Measurements from ENCODE around the gene ANKRD42.
A peak's percentile ranks its signal among the peaks of the same experiment; 100 is the strongest.

ANKRD42 gene

GRCh38 chr11:83194281-83195142 lies 1.0 kb downstream of the ANKRD42 start:
- H3K36me3 ChIP-seq, result peaks cover 12% of the 10 kb centered on the region
- TF ChIP-seq CTCF (IDR thresholded peaks at IDR 0.05), result no peak
- H3K4me3 ChIP-seq (ENCODE audit: low read depth in 1 of 2, low read length in 1 of 2), result peak overlapping the region; percentile 86 to 89
- no peaks in the 10 kb centered on the region for H3K9me3 ChIP-seq
- peak overlapping the region; percentile 91 for H3K27ac ChIP-seq
- H3K27me3 ChIP-seq, result no peaks in the 10 kb centered on the region
- peaks cover 27 to 32% of the 10 kb centered on the region in 2 experiments for H3K4me1 ChIP-seq (ENCODE audit: control insufficient read depth in 1 of 2, insufficient read depth in 1 of 2, low read depth in 1 of 2, low read length in 1 of 2)

- no peak for TF ChIP-seq CTCF (IDR thresholded peaks at IDR 0.05)
- Histone ChIP-seq H3K4me1 (ENCODE audit: control insufficient read depth in 1 of 2, insufficient read depth in 1 of 2, low read depth in 1 of 2, low read length in 1 of 2) (peaks cover 27 to 32% of the 10 kb centered on the region in 2 experiments), H3K27ac (peak overlapping the region; percentile 91)
Observed at GRCh38 chr11:83195143-83195466, 1.6 kb downstream of the ANKRD42 start.

GRCh38 chr11:83195649-83196048 lies 2.1 kb downstream of the ANKRD42 start:
- Histone ChIP-seq H3K4me1 (ENCODE audit: control insufficient read depth in 1 of 2, insufficient read depth in 1 of 2, low read depth in 1 of 2, low read length in 1 of 2) (peaks cover 27 to 32% of the 10 kb centered on the region in 2 experiments), H3K4me3 (ENCODE audit: low read depth in 1 of 2, low read length in 1 of 2) (no peak overlapping the region), H3K27me3 (no peaks in the 10 kb centered on the region), H3K36me3 (peaks cover 7% of the 10 kb centered on the region), H3K27ac (no peak overlapping the region), H3K9me3 (no peaks in the 10 kb centered on the region)
- no peak for TF ChIP-seq CTCF (IDR thresholded peaks at IDR 0.05)

More at GRCh38 chr11:83195143-83195466, 1.6 kb downstream of the ANKRD42 start:
- Histone ChIP-seq H3K27me3 (no peaks in the 10 kb centered on the region), H3K36me3 (peaks cover 12% of the 10 kb centered on the region), H3K9me3 (no peaks in the 10 kb centered on the region), H3K4me3 (ENCODE audit: low read depth in 1 of 2, low read length in 1 of 2) (peak overlapping the region; percentile 86 to 89)

GRCh38 chr11:83200035-83200434 lies 6.5 kb downstream of the ANKRD42 start:
- H3K4me3 ChIP-seq (ENCODE audit: low read depth in 1 of 2, low read length in 1 of 2), result no peak overlapping the region
- no peak for TF ChIP-seq CTCF (IDR thresholded peaks at IDR 0.05)
- no peaks in the 10 kb centered on the region for H3K36me3 ChIP-seq

GRCh38 chr11:83205608-83206185 lies 12.2 kb downstream of the ANKRD42 start:
- Histone ChIP-seq H3K27ac (no peak overlapping the region), H3K9me3 (no peaks in the 10 kb centered on the region), H3K4me3 (ENCODE audit: low read depth in 1 of 2, low read length in 1 of 2) (no peak overlapping the region), H3K4me1 (ENCODE audit: control insufficient read depth in 1 of 2, insufficient read depth in 1 of 2, low read depth in 1 of 2, low read length in 1 of 2) (no peaks in the 10 kb centered on the region), H3K27me3 (no peaks in the 10 kb centered on the region), H3K36me3 (no peaks in the 10 kb centered on the region)
- TF ChIP-seq CTCF (IDR thresholded peaks at IDR 0.05), result no peak

More at GRCh38 chr11:83200035-83200434, 6.5 kb downstream of the ANKRD42 start:
- Histone ChIP-seq H3K4me1 (ENCODE audit: control insufficient read depth in 1 of 2, insufficient read depth in 1 of 2, low read depth in 1 of 2, low read length in 1 of 2) (peaks cover 4 to 5% of the 10 kb centered on the region in 2 experiments), H3K9me3 (no peaks in the 10 kb centered on the region), H3K27ac (no peak overlapping the region), H3K27me3 (no peaks in the 10 kb centered on the region)

Measured in neutrophil (primary cell).